Ectodermal cell (in vitro differentiated cells): ENCODE results near the gene ASIC2. TPM values are rescaled to one million over a fixed set of nuclear protein-coding genes. Genes with fewer than 3 reads are reported as not detected.

Source experiments
- H3K27ac ChIP-seq: 2 replicates; pipeline ENCODE4 v1.7.0; 2013; ENCODE audit warnings: mild to moderate bottlenecking, low read depth, low read length; ENCODE audit not compliant: insufficient read depth, poor library complexity, severe bottlenecking
- H3K27me3 ChIP-seq: 2 replicates; pipeline ENCODE4 v1.7.0; 2013; ENCODE audit warnings: mild to moderate bottlenecking, low read length; ENCODE audit not compliant: insufficient read depth, control insufficient read depth, poor library complexity, severe bottlenecking
- H3K36me3 ChIP-seq: one replicate; pipeline ENCODE4 v1.7.0; 2013; ENCODE audit warnings: low read length; ENCODE audit not compliant: control insufficient read depth, insufficient read depth
- H3K4me1 ChIP-seq: one replicate; pipeline ENCODE4 v1.7.0; 2013; ENCODE audit warnings: low read length; ENCODE audit not compliant: control insufficient read depth, insufficient read depth
- H3K4me3 ChIP-seq: 2 replicates; pipeline ENCODE4 v1.7.0; 2013; ENCODE audit warnings: low read depth, low read length, control low read depth; ENCODE audit not compliant: insufficient read depth
- H3K9me3 ChIP-seq: 2 replicates; pipeline ENCODE4 v1.7.0; 2013; ENCODE audit warnings: mild to moderate bottlenecking, low read length, moderate library complexity; ENCODE audit not compliant: control insufficient read depth
- WGBS, 2 experiments: methylation state at CpG; one replicate each; pipeline ENCODE4 v1.1.7; 2013; ENCODE audit warnings: missing lambda C conversion rate in 2 of 2; 5-methylcytosine and 5-hydroxymethylcytosine counted together
- polyA plus RNA-seq, 4 experiments: library from polyadenylated mRNA; stranded (reverse); fragments of 50-300 nt; gene quantifications; one replicate each; pipeline ENCODE4 v1.2.3, GENCODE V29; 2013

The ASIC2 gene
- polyA plus RNA-seq (2013, experiment 1 of 4), result 0.76 TPM
- polyA plus RNA-seq (2013, experiment 2 of 4), result 0.57 TPM
- polyA plus RNA-seq (2013, experiment 3 of 4), result 0.48 TPM
- polyA plus RNA-seq (2013, experiment 4 of 4), result 1.5 TPM

DNA sequence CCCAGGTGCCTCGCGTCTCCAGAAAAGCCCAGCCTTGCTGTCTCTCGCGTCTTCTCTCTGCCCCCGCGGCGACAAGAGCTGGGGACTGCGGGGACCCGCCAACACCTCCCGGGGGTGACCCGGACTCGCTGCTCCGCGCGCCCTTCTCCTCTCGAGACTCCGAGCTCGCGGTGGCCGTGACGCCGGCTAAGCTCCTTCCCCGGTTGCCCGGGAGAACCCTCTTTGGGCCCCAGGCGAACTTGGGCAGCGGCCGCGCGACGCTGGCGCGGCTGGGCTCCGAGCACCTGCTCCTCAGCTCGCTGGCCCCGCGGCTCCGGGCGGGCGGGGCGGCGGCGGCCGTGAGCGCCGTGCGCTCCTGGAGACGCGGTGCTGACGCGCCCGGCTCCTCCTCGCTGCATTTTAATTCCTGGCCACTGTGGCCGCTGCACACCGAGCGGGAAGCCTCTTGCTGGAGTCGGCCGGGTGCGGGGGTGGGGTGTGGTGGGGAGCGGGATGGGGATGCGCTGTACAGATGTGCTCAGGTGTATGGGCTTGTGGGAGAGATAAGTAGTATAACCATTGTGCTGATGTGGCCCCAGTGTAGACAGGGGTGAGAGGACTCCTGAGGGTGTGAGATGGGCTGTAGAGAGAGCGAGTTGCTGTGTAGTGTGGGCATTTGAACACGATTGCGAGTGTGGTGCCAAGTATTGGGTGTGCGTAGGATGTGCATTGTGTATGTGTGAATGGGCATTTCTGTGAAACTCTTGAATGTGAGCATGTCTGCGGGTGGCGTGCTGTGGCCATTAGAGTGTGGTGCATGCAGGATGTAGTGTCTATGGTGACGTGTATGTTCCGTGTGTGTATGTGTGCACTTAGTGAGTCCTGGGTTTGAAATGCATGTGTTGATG lies at the start of gene ASIC2:
Gene ASIC2, minus strand, starts transcription at position 315 of the 887 bp plus-strand sequence.
- 11% methylated on average over 68 of the region's 68 CpGs for WGBS, 2 experiments
- Histone ChIP-seq H3K9me3 (no peaks in the 10 kb centered on the region), H3K36me3 (no peaks in the 10 kb centered on the region), H3K4me1 (no peaks in the 10 kb centered on the region), H3K27ac (no peak within 1 kb of the TSS), H3K27me3 (peaks cover 67% of the 10 kb centered on the region), H3K4me3 (peak within 1 kb of the TSS; percentile 50)

DNA sequence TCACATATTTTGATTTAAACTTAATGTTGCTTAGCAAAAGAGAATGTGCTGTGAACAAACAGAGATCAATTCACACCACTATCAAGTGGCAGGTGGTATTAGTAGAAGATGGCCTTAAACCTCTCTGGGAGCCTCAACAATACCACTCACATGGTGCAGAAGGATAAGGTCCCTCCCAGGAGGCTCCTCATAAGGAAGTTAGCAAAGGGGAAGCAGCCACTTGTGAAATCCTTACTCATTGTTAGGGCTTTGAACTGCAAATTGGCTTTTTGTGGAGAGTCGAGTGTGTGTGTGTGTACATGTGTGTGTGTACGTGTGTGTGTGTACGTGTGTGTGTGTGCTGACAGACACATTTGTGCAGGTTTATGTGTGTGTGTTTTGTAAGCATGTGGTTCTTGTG lies 48.9 kb upstream of the ASIC2 start:
- WGBS, 2 experiments, result 80 to 83% methylated on average over 3 of the region's 3 CpGs
- no peaks in the 10 kb centered on the region for H3K9me3 ChIP-seq
- no peak overlapping the region for H3K4me3 ChIP-seq
- no peaks in the 10 kb centered on the region for H3K36me3 ChIP-seq
- no peaks in the 10 kb centered on the region for H3K27me3 ChIP-seq
- no peak overlapping the region for H3K27ac ChIP-seq
- no peaks in the 10 kb centered on the region for H3K4me1 ChIP-seq

DNA sequence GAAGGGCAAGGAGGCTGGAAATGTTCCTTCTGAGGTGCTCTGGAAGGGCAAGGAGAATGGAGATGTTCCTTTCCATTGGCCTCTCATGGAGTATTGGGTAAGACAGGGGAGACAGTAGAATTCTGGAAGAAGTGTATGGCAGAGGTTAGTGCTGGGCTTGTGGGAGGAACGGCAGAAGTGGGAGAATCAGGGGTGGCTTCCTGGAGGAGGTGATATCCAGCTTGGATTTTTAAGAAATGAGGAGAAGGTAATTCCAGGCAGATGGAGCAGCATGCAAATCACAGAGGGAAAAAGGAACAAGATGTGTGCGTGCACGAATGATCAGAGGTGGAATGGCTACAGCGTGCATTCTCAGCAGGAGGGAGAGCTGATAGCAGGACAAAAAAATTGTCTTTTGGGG lies 45.1 kb upstream of the ASIC2 start:
- Histone ChIP-seq H3K27ac (no peak overlapping the region), H3K36me3 (no peaks in the 10 kb centered on the region), H3K4me1 (peaks cover 6% of the 10 kb centered on the region), H3K9me3 (no peaks in the 10 kb centered on the region), H3K27me3 (no peaks in the 10 kb centered on the region), H3K4me3 (no peak overlapping the region)
- 82% methylated on average over 4 of the region's 4 CpGs for WGBS, 2 experiments

DNA sequence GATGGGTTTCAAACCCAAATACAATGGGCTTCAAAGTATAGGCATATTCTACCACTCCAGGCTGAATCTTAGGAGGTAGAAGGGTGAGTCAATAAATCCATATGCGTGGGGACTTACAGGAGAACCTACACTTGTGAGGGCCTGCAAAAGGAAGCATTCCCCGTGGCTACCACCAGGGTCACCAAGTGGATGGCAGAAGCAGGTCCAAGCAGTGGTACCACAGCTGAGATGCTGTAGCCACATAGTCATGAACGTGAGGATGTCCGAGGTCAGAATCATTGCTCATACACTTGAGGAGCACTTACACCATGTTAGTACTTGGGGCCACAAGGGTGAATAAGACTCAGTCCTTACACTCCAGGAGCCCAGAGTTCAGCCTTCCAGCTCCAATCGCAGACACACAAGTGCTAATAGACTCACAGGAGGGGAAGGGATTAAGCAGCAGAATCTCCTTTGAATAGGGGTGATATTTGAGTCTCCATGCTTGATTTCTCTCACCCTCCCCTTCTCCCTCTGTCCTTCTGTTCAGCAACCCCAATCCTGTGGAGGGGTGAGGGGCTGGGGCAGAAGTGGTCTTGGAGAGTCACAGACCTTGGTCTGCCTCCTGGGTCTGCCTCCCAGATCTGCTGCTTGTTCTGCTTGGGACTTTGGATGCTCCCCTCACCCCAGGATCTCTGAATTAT lies 42.5 kb upstream of the ASIC2 start:
- 60 to 66% methylated on average over 5 of the region's 5 CpGs for WGBS, 2 experiments
- Histone ChIP-seq H3K4me1 (peaks cover 6% of the 10 kb centered on the region), H3K4me3 (no peak overlapping the region), H3K36me3 (no peaks in the 10 kb centered on the region), H3K9me3 (no peaks in the 10 kb centered on the region), H3K27me3 (no peaks in the 10 kb centered on the region), H3K27ac (no peak overlapping the region)

DNA sequence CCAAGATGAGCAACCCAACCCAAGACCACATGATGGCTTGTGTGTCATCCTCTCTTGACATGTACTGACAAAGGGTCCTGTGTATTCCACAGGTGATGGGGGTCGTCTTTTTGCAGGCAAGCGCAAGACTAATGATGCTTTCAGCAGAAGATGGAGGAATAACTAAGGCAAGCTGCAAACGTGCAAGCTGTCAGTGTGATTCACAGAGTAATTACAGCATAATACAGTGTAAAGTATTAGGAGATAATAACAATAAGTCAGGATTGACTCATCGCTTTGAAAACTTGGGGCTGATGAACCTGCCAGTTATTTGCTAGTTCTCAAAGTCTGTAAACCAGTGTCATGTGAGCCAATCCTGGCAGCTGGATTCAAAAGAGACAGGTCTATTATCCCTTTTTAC lies 41.6 kb upstream of the ASIC2 start:
- Histone ChIP-seq H3K9me3 (no peaks in the 10 kb centered on the region), H3K36me3 (no peaks in the 10 kb centered on the region), H3K4me3 (no peak overlapping the region), H3K27me3 (no peaks in the 10 kb centered on the region), H3K27ac (no peak overlapping the region), H3K4me1 (peaks cover 6% of the 10 kb centered on the region)
- WGBS, 2 experiments, result 89 to 91% methylated on average over 4 of the region's 4 CpGs

DNA sequence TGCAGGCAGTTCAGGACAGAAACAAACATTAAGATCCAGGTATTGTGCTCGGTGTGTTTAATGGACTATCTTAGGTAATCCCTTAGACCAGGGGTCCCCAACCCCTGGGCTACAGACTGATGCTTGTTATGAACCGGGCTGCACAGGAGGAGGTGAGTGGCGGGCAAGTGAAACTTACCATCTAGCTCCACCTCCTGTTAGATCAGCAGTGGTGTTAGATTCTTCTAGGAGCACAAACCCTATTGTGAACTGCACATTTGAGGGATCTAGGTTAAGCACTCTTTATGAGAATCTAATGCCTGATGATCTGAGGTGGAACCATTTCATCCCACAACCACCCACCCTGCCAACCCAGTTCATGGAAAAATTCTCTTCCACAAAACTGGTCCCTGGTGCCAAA lies 37.8 kb upstream of the ASIC2 start:
- Histone ChIP-seq H3K36me3 (no peaks in the 10 kb centered on the region), H3K27ac (no peak overlapping the region), H3K27me3 (no peaks in the 10 kb centered on the region), H3K9me3 (no peaks in the 10 kb centered on the region), H3K4me3 (no peak overlapping the region), H3K4me1 (peaks cover 1% of the 10 kb centered on the region)
- 86 to 94% methylated on average over 3 of the region's 3 CpGs for WGBS, 2 experiments

DNA sequence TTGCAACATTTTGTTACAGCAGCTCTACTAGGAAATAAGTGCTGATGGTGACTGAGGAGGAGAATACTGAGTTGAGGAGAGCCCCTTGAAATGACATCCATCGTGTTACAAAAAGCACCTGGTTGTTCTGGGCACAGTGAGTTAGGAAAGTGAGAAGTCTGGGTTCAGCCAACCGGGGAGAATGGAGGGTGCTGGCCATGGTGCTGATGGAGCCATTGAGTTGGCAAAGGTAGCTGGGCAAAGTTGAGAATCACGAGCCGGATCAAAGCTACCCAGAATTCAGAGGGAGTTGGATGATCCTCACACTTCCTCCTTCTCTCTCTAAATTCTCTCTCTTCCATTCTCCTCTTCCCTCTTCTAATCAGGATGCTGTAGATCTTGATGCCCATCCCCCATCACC lies 35.0 kb upstream of the ASIC2 start:
- 46 to 49% methylated on average over 4 of the region's 4 CpGs for WGBS, 2 experiments
- H3K27ac ChIP-seq, result no peak overlapping the region
- H3K36me3 ChIP-seq, result no peaks in the 10 kb centered on the region

DNA sequence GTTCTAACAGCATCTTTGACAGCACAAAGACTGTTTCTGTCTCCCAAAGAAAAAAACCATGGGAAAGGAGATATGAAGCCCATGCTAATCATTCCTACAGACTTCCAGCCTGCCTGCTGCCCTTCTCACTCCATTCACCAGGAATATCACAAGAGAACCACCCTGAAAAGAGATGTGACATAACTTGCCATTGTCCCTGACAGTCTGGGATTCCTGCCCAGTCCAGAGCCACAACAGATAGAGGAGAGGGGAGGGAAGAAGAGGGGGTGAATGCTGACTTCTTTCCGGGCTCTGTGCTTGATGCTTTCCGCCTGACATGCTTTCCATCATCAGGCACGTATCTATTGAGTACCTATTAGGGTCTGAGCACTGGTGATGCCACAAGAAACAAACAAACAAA lies 31.6 kb upstream of the ASIC2 start:
- no peaks in the 10 kb centered on the region for H3K27me3 ChIP-seq
- no peaks in the 10 kb centered on the region for H3K4me1 ChIP-seq
- no peaks in the 10 kb centered on the region for H3K36me3 ChIP-seq
- WGBS, 2 experiments, result 87 to 94% methylated on average over 3 of the region's 3 CpGs
- no peak overlapping the region for H3K4me3 ChIP-seq
- H3K9me3 ChIP-seq, result no peaks in the 10 kb centered on the region
- no peak overlapping the region for H3K27ac ChIP-seq

More for the DNA sequence above, 35.0 kb upstream of the ASIC2 start:
- H3K9me3 ChIP-seq, result no peaks in the 10 kb centered on the region
- H3K4me3 ChIP-seq, result no peak overlapping the region
- H3K4me1 ChIP-seq, result no peaks in the 10 kb centered on the region
- no peaks in the 10 kb centered on the region for H3K27me3 ChIP-seq

DNA sequence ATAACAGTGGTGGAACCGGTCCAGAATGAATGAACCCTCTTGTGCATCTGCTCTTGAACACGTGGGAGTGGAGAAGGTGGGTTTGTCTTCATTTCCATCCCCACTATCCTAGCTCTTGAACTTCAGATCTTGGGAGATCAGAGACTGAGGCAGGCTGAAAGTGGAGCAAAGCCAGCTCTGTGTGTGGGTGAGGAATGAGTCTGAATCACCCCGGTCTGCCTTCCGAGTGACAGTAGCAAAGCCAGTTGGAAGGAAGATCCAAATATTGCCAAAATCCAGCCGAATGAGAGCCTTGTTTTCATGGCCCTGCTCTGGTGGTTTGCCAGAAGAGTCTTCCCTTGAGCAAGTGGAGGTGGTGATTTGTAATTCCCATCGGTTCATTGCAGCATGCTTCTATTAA lies 29.0 kb upstream of the ASIC2 start:
- no peak overlapping the region for H3K4me3 ChIP-seq
- no peaks in the 10 kb centered on the region for H3K27me3 ChIP-seq
- 91 to 96% methylated on average over 6 of the region's 6 CpGs for WGBS, 2 experiments

DNA sequence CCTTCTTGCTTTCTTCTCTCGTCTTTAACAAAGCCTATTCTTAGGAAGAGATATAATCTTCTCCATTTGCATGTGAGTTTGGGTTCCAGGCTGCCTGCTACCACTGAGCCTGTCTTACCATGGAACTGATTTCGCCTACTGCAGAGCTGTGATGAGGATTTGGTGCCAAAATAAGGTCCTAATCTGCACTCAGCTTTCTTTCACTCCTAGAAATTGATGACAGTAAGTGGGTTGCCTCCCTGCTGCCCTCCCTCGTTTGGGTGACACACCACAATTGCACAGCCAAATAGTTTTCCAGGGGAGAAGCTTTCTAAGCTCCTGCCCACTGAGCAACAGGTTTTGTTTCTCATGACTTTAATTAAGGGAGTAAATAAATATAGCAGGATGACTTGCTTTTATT lies 25.1 kb upstream of the ASIC2 start:
- Histone ChIP-seq H3K4me3 (no peak overlapping the region), H3K4me1 (peaks cover 5% of the 10 kb centered on the region), H3K9me3 (no peaks in the 10 kb centered on the region), H3K27ac (no peak overlapping the region), H3K36me3 (no peaks in the 10 kb centered on the region), H3K27me3 (no peaks in the 10 kb centered on the region)
- 39 to 58% methylated on average over 3 of the region's 3 CpGs for WGBS, 2 experiments

More for the DNA sequence above, 29.0 kb upstream of the ASIC2 start:
- H3K4me1 ChIP-seq, result peaks cover 5% of the 10 kb centered on the region
- no peak overlapping the region for H3K27ac ChIP-seq
- H3K9me3 ChIP-seq, result no peaks in the 10 kb centered on the region
- no peaks in the 10 kb centered on the region for H3K36me3 ChIP-seq
